Endothelial cell of umbilical vein (primary cell): Measurements from ENCODE around the gene CREM.

Source experiments
- POLR2AphosphoS5 ChIP-seq: IDR thresholded peaks from 2 replicates; pipeline ENCODE4 v1.6.1; 2012; ENCODE audit warnings: low read depth, mild to moderate bottlenecking, control low read depth, low read length, moderate library complexity; ENCODE audit not compliant: insufficient read depth
- TF ChIP-seq, protein P1 (sequence below), 2 donors: IDR thresholded peaks; 1 replicate in 1 of 2; 2 replicates in 1 of 2; pipeline ENCODE4 v1.5.1; 2011; ENCODE audit warnings: low read length in 2 of 2, mild to moderate bottlenecking in 2 of 2, moderate library complexity in 2 of 2, control low read depth in 1 of 2, inconsistent platforms in 1 of 2, low read depth in 1 of 2; ENCODE audit not compliant: insufficient read depth in 1 of 2; ENCODE audit errors: extremely low read depth in 1 of 2

DNA sequence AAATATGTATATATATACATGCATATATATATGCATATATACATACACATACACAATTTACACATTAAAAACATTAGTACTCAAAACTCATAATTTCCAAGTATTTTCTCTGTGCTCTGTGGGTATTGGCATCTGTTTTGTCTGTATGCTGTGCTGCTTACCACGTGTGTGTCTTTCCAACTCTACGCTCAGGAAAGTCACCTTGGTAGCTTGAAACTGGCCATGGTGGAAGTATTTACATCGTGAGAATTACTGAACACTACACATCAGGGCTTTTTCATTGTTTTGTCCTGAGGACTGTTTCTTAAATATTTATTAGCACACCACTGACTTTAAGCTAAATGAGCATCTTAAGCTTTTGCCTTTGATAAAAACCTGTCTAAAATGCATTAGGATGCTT lies 79.6 kb downstream of the CREM start:
- TF ChIP-seq, protein P1, sequence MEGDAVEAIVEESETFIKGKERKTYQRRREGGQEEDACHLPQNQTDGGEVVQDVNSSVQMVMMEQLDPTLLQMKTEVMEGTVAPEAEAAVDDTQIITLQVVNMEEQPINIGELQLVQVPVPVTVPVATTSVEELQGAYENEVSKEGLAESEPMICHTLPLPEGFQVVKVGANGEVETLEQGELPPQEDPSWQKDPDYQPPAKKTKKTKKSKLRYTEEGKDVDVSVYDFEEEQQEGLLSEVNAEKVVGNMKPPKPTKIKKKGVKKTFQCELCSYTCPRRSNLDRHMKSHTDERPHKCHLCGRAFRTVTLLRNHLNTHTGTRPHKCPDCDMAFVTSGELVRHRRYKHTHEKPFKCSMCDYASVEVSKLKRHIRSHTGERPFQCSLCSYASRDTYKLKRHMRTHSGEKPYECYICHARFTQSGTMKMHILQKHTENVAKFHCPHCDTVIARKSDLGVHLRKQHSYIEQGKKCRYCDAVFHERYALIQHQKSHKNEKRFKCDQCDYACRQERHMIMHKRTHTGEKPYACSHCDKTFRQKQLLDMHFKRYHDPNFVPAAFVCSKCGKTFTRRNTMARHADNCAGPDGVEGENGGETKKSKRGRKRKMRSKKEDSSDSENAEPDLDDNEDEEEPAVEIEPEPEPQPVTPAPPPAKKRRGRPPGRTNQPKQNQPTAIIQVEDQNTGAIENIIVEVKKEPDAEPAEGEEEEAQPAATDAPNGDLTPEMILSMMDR (IDR thresholded peaks at IDR 0.05; ENCODE audit: extremely low read depth in 1 of 2, insufficient read depth in 1 of 2, low read depth in 1 of 2, low read length in 2 of 2): no peak
- TF ChIP-seq POLR2AphosphoS5: no peak
